RCC 7860 (cell line): Measurements from ENCODE around the gene NOL12.
A peak's percentile ranks its signal among the peaks of the same experiment; 100 is the strongest.

ENCODE experiments used
- DNase-seq: peaks from one replicate; pipeline ENCODE4 v3.0.0-alpha.2; 2015; ENCODE audit warnings: low spot score
- FAIRE-seq: peaks from 2 replicates; lab custom pipeline; 2012; peaks lifted over from hg19 to GRCh38; lab: Jason Lieb, UNC

The NOL12 gene

DNA sequence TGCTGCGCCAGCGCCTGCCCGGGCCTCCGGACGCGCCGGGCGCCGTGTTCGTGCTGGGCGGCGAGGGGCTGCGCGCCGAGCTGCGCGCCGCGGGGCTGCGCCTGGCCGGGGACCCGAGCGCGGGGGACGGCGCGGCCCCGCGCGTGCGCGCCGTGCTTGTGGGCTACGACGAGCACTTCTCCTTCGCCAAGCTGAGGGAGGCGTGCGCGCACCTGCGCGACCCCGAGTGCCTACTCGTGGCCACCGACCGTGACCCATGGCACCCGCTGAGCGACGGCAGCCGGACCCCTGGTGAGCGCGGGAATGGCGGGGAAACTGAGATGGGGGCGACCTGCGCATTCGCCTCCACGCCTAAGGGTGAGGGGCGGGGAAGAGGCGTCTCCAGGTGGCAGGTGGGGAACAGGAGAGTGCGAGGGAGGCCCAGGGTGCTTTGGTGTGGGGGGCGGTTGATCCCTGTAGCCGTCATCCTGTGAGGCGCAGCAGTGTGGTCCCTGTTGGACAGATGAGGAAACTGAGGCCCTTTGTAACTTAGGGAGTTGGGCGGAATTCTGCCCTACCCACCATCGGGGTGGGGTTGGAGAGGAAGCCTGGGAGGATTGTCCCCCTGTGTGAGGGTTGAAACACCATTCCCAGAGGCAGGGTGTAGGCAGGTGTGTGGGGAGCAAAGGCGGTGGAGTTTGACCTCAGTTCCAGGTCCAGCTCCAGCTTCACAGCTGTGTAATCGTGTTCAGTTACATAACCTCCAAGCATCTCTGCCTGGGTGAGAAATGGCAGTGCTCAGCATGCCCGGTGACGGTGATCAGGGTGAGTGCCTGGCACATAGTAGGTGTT, 26.9 kb upstream of the NOL12 start:
- FAIRE-seq: no peak
- DNase-seq: no peak

DNA sequence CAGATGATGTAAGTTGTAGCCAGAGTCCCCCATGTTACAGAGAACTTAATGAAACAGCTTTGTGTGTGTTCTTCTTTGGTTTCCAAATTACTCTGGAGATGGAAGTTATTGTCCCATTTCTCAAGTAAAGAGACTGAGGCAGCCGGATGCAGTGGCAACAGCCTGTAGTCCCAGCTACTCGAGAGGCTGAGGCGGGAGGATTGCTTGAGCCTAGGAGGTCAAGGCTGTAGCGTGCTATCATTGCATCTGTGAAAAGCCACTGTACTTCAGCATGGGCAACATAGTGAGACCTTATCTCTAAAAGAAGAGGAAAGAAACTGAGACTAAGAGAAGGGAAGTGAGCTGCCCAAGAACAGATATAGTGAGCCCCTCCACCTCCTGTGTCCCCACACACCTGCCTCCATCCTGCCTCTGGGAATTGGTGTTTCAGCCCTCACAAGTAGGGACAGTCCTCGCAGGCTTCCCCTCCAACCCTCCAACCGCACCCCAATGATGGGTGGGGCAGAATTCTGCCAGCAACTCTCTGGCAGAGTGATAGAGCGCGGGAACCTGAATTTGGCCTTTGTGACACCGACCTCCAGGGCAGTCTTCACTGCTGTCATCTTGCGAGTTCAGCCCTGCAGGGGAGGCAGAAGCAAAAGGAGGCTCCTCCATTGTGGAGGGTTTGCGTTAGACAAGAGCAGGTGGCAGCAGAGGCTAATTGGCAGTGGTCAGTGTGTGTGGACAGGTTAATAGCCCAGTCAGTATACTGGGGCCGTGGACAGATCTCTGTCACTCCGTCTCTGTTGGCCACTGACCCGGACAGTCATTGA, 26.0 kb upstream of the NOL12 start:
- FAIRE-seq (no peak), DNase-seq (no peak)

DNA sequence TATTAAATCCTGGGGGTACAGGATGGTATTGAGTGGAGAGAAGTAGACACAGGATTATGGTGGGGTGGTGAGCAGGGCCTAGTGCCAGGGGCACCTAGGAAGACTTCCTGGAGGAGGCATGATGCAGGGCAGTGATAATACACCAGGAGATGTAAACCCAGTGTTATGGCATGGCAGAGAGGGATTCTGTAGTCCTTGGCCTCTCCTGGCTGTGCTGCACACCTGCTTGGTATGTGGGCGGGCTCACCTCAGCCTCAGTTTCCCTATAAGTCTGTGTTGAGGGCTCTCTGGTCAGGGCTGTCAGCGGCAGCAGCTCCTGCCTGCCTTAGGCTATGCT, 25.5 kb upstream of the NOL12 start:
- no peak for FAIRE-seq
- no peak for DNase-seq

DNA sequence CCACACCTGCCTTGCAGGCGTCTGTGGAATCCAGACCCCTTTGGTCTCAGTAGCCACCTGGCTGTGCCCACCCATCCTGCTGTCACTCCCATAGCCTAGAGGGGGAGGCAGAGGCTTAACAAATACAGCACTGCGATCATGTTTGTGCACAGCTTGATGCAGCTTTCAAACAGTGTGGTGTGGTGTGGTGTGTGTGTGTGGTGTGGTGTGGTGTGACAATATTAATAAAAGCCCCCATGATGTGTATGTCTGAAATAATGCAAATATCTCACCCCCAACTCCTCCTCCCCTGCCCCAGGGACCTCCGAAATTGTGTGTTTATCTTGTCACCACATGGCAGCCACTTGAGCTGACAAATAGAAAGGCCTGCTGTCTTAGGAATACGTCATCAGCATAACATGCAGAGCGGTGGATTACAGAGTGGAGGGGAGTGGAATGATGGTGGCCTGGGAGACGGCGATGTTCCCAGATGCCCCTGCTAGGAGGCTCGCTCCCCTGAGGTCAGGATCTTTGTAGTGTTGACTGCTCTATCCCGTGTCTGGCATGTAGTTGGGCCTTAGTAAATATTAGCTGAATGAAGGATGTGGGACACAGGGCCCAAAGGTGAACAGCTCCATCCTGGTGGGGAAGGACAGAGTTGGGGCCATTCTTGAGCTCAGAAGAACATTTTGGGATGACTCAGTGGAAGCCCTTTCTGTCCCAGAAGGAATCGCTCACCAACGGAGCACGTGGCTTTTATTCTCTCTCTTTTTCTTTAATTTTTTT, 24.8 kb upstream of the NOL12 start:
- FAIRE-seq (no peak), DNase-seq (no peak)

DNA sequence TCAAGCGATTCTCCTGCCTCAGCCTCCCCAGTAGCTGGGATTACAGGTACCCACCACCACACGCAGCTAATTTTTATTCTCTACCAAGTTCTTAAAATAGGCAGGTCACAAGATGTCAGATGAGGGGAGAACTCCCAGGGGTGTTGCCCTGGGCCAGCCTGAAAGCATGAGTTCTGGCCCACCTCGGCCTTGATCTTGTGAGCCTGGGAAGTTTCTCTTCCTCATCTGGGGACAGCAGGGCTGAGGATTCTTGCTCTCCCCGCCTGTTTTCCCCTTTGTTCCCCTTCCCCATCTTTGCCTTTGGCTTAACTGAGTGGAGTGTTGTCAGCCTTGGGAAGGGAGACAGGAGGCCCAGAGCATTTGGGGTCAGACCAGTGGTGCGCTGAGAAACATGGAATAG, 24.1 kb upstream of the NOL12 start:
- FAIRE-seq: no peak
- DNase-seq: no peak

DNA sequence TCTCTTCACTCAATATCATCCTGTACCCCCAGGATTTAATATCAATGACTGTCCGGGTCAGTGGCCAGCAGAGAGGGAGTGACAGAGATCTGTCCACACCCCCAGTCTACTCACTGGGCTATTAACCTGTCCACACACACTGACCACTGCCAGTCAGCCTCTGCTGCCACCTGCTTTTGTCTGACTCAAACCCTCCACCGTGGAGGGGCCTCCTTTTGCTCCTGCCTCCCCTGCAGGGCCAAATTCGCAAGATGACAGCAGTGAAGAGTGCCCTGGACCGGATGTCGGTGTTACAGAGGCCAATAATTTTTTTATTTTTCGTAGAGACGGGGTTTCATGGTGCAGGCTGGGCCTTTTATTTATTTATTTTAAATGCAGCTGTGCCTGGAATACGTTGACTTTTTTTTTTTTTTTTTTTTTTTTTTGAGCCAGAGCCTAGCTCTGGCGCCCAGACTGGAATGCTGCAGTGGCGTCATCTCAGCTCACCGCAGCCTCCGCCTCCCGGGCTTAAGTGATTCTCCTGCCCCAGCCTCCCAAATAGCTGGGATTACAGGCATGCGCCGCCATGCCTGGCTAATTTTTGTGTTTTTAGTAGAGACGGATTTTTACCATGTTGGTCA, 22.5 kb upstream of the NOL12 start:
- FAIRE-seq: no peak
- no peak for DNase-seq

DNA sequence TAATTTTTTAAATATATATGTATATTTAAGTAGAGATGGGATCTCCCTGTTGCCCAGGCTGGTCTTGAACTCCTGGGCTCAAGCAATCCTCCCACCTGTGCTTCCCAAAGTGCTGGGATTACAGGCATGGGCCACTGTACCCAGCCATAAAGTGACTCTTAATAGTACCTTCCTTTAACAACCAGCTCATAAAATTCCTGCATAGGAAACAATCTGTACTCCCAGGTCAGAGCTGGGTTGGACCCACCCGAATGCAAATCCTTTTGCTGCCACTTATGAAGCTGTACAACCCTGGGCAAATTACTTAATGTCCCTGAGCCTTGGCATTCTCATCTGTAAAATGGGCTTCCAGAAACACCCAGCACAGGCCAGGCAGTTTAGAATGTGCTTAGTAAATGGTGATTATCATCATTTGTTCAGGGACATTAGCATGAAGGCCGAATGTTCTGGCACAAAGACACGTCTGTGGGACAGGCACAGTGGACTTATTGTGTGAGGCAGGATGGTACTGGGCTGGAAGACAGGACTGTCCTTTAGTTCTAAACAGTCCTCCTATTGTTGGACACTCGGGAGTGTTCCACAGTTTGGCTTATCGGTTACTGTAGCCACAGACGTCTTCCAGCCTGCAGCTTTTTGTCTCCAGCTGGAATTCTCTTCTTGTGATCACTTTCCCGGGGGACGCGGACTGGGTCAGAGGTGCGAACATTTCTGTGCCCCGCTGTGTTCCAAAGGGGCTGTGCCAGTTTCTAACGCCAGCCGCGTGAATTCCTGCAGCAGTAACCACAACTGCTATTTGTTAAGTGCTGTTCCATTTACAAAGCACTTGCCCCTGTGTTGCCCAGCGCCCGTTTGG, 21.7 kb upstream of the NOL12 start:
- FAIRE-seq: no peak
- no peak for DNase-seq

DNA sequence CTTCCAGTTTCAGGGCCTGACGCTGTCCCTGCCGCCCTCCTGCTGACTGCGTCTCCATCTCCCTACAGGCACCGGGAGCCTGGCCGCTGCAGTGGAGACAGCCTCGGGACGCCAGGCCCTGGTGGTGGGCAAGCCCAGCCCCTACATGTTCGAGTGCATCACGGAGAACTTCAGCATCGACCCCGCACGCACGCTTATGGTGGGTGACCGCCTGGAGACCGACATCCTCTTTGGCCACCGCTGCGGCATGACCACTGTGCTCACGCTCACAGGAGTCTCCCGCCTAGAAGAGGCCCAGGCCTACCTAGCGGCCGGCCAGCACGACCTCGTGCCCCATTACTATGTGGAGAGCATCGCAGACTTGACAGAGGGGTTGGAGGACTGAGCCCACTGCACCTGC, 20.7 kb upstream of the NOL12 start:
- DNase-seq: no peak
- no peak for FAIRE-seq

DNA sequence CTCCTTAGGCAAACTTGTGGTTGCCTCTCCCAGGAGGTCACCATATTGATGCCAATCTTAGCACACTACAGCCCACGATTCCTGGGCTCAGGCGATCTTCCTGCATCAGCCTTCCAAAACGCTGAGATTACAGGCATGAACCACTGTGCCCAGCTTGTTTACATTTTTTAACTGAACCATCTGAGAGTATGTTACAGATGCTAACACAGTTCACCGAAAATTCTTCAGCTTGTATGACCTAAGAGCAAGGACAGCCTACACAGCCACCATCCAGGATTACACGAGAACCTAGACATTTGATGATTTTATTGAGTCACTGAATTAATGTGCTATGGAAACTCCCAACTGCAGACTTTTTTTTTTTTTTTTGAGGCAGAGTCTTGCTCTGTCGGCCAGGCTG, 16.6 kb upstream of the NOL12 start:
- peak; percentile 43 for DNase-seq
- no peak for FAIRE-seq

DNA sequence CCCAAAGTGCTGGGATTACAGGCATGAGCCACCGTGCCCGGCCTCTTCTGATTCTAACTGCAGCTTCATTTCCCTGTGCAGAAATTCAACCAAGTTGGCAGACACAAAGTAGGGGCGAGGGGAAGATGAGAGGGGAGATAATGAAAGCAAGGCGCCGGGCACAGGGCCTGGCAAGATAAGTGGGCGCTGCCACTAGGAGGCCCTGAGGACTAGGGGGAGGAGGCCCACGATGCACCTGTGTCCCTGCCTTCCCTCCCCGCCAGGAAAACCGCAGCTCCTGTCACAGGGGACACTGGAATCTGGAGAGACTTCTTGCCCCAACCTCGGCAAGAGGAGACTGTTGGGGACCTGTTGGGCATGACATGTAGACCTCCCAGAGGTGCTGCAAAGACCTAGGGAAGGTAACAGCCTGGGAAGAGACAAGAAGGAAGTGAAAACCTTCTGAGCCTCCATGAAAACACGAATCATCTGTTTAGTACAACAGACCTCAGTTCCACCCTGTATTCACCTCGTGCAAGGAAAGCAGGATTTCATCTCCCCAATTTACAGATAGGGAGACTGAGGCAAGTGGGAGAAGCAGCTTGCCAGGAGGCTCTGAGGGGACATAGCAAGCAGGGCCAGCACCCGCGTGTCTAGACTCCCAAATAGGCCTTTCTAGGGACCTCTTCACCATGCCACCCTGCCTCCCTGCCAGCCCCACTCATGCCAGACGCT, 13.8 kb upstream of the NOL12 start:
- DNase-seq: no peak
- FAIRE-seq: no peak

DNA sequence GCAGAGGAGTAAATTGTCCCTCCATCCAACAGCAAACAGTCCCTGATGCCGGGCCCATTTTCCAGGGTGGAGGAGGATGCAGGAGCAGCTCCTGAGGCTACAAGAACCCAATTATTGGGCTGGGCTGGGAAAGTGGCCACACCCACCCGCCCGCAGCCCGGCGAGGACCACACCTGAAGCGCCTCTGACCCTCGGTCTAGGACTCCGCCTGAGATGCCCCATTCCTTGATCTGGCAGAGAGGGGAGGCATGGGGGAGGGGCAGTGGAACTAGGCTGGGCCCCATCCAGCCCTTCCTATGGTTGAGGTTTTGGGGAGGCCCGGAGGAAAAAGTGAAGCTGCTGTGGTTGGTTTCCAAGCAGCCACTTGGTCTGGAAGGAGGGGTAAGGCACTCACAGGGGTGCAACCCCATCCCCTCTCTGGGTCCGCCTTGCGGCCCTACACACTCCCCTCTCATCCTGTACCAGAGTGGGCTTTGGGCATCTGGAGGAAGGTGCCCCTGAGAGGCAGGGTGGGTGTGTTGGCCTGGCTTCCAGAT, 13.2 kb upstream of the NOL12 start:
- no peak for DNase-seq
- FAIRE-seq: no peak

DNA sequence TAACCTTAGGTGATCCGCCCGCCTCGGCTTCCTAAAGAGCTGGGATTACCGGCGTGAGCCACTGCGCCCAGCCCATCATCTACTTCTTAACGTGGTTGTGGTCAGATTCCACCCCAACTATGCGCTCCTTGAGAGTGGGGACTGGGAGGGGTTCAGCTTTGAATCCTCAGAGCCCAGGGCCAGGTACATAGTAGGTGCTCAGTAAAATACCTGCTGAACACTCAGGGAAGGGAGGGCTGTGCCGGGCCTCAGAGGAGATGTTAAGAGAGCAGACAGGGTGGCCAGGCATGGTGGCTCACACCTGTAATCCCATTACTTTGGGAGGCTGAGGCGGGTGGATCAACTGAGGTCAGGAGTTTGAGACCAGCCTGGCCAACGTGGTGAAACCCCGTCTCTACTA, 11.9 kb upstream of the NOL12 start:
- DNase-seq (no peak), FAIRE-seq (no peak)

DNA sequence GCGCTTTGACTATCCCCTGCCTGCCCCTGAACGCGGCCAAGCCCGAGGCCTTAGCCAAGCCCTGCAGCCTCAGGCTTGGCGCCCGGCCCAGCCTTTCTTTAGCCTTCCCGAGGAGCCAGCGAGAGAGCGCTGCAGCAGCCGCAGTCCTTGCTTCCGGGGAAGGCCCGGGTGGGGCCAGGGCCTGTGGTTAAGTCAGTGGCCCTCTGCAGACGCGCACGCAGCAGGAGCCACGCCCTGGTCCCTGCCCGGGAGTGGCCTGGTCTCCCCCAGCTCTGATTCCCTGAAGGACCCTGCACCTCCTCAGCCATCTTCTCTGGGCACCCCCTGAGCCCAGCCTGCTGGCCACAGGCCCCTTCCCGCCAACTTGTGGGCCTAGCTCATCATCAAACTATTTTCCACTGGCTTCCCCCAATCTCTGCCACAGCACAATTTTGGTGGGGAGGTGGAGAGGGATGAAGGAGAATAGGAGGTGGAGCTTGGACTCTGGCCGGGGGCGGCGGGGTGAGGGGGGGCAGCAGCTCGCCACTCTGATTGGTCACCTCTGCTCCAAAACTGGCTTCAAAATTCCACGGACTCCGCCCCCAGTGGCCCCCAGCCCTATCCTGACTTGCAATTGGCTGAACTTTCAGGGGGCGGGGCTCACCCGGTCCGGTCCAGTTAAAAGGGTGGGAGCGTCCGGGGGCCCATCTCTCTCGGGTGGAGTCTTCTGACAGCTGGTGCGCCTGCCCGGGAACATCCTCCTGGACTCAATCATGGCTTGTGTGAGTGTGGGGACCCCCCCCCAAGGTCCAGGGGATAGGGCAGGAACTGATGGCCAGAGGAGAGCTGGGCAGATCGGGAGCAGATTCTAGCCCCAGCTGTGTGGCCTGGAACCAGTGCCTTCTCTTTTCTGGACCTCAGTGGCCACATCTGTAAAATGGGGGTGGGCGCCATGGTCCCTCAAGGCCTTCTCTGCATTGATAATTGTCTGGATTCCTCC, 10.9 kb upstream of the NOL12 start, which contains the start of gene LGALS1:
TSS of gene LGALS1 (plus strand) at position 686 of the 979 bp plus-strand sequence. CDS start at position 753, 67 bp downstream.
- peak; percentile 90 for DNase-seq

DNA sequence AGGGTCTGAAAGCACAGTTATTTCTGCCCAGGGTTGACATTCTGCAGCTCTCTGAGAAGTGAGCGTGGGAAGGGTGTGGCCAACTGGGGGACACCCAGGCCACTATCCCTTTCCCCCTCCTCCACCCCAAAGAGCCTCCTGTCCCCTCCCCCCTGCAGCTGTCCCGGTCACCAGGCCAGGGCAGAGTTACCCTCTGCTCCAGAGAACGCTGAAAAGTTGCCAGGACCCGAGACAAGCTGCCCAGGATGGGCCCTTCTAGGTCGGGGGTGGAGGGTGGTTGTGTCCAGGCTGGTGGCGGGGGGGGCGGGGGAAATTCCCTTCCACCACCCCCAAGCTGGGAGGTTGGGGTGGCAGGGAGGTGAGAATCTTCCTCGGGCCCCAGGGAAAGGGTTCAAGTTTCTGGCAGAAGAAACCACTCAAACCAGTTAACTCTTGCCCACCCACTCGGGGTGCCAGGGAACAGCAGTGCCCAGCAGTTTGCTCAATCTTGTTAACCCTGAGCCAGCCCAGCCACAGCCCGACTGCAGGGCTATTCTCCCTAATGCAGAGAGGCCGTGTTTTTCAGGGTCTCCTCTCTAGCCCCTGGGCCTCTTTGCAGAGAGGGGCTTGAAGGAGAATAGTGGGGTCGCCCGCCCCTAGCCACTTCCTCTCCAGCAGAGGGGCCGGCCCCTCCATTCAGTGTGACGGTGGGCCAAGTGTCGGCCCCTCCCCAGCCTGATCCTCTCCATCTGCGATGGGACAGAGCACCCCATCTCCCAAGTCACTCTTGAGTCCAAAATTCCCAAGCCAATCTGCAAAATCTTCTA, 10.0 kb upstream of the NOL12 start:
- FAIRE-seq (no peak), DNase-seq (no peak)

More for the DNA sequence above, 10.9 kb upstream of the NOL12 start, which contains the start of gene LGALS1:
- FAIRE-seq: peak; percentile 88

DNA sequence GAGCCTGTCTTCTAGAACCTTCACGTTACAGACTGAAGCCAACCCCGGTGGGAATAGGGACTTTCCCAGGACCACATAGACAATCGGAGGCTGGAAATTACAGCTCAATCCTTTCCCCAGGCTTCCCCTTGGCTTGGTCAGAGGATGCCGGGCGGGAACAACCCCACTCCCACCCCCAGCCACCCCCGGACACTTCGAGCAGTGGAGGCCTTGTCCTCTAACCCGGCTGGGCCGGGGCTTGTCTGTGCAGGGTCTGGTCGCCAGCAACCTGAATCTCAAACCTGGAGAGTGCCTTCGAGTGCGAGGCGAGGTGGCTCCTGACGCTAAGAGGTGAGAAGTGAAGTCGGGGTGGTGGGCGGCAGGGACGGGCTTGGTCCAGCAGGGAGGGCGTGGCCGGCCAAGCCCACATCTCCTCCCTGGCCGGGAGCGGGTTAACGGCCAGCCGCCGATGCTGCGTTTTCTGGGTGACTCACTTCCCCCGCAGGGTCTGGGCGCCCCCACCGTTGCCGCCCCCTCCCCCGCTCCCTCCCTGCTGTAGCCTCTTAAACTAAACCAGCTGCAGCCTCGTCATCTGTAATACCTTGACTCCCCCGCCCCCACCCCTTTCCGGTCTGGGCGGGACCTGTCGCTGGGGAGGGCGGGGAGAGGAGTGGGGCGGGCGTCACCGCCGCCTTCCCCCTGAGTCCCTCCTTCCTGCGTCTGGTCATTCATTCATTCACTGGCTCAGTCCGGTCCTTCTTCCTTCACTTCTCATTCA, 9.2 kb upstream of the NOL12 start:
- peak; percentile 91 for DNase-seq
- FAIRE-seq: peak; percentile 46

DNA sequence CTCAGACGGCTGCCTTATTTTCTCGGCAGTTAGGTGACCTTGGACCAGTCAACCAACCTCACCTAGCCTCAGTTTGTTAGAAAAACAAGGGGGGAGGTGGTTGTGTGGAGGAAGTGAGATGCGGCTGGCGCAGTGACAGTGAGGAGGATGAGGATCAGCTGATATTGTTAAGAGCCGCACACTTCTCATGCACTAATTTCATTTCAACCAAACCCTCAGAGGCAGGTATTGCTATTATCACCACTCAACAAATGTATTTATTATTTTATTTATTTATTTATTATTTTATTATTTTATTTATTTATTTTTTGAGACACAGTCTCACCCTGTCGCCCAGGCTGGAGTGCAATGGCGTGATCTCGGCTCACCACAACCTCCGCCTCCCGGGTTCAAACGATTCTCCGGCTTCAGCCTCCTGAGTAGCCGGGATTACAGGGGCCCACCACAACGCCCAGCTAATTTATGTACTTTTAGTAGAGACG, 8.6 kb upstream of the NOL12 start:
- FAIRE-seq (no peak), DNase-seq (no peak)
